Jurkat, Clone E6-1 (cell line): Measurements from ENCODE around the gene ITGA11.

ENCODE experiments used
- DNase-seq: peaks from one replicate; pipeline ENCODE4 v3.0.0-alpha.2; 2011; ENCODE audit warnings: low read depth, low spot score
- H3K4me3 ChIP-seq: 2 replicates; pipeline ENCODE4 v1.5.1; 2011; ENCODE audit warnings: mild to moderate bottlenecking, low read length, control low read depth, moderate library complexity

ITGA11 gene

GRCh38 chr15:68344600-68344999 lies 87.4 kb downstream of the ITGA11 start:
- DNase-seq = no peak
- H3K4me3 ChIP-seq = no peak overlapping the region

GRCh38 chr15:68343579-68344225 lies 88.3 kb downstream of the ITGA11 start:
- no peak for DNase-seq
- no peak overlapping the region for H3K4me3 ChIP-seq

- DNase-seq = no peak
Measured at GRCh38 chr15:68341760-68342725, 89.9 kb downstream of the ITGA11 start.

GRCh38 chr15:68340726-68341671 lies 91.0 kb downstream of the ITGA11 start:
- no peak for DNase-seq
- no peak overlapping the region for H3K4me3 ChIP-seq

More at GRCh38 chr15:68341760-68342725, 89.9 kb downstream of the ITGA11 start:
- no peak overlapping the region for H3K4me3 ChIP-seq

- no peak for DNase-seq
- no peak overlapping the region for H3K4me3 ChIP-seq
Measured at GRCh38 chr15:68339481-68339880, 92.5 kb downstream of the ITGA11 start.

GRCh38 chr15:68337826-68338225 lies 94.1 kb downstream of the ITGA11 start:
- DNase-seq = no peak
- no peak overlapping the region for H3K4me3 ChIP-seq

GRCh38 chr15:68336516-68336915 lies 95.4 kb downstream of the ITGA11 start:
- no peak for DNase-seq
- H3K4me3 ChIP-seq = no peak overlapping the region

- H3K4me3 ChIP-seq = no peak overlapping the region
- no peak for DNase-seq
Measured at GRCh38 chr15:68335655-68336054, 96.3 kb downstream of the ITGA11 start.

GRCh38 chr15:68335251-68335650 lies 96.7 kb downstream of the ITGA11 start:
- DNase-seq = no peak
- no peak overlapping the region for H3K4me3 ChIP-seq

GRCh38 chr15:68334661-68335124 lies 97.3 kb downstream of the ITGA11 start:
- no peak overlapping the region for H3K4me3 ChIP-seq
- DNase-seq = no peak

- no peak for DNase-seq
- no peak overlapping the region for H3K4me3 ChIP-seq
Measured at GRCh38 chr15:68333775-68334470, 98.0 kb downstream of the ITGA11 start.

- H3K4me3 ChIP-seq = no peak overlapping the region
- no peak for DNase-seq
Measured at GRCh38 chr15:68332266-68332665, 99.7 kb downstream of the ITGA11 start.

GRCh38 chr15:68330901-68331300 lies 101.1 kb downstream of the ITGA11 start:
- H3K4me3 ChIP-seq = no peak overlapping the region
- DNase-seq = no peak

GRCh38 chr15:68330416-68330815 lies 101.5 kb downstream of the ITGA11 start:
- DNase-seq = no peak
- no peak overlapping the region for H3K4me3 ChIP-seq

- H3K4me3 ChIP-seq = no peak overlapping the region
- DNase-seq = no peak
Measured at GRCh38 chr15:68328964-68329363, 103.0 kb downstream of the ITGA11 start.

- peak; percentile 78 for DNase-seq
- H3K4me3 ChIP-seq = no peak overlapping the region
Measured at GRCh38 chr15:68328443-68328842, 103.5 kb downstream of the ITGA11 start.

- H3K4me3 ChIP-seq = no peak overlapping the region
- peak; percentile 24 for DNase-seq
Measured at GRCh38 chr15:68326711-68327354, 105.1 kb downstream of the ITGA11 start.

GRCh38 chr15:68325726-68326125 lies 106.2 kb downstream of the ITGA11 start:
- no peak overlapping the region for H3K4me3 ChIP-seq
- no peak for DNase-seq
